GM19455 (cell line): ENCODE measurements around the gene VKORC1.
A peak's percentile ranks its signal among the peaks of the same experiment; 100 is the strongest.

Source experiments
- ATAC-seq: cut with Tn5 transposase; IDR thresholded peaks from one replicate; pipeline ENCODE4 v1.9.1; 2021; ENCODE audit not compliant: unreplicated experiment

The VKORC1 gene

GRCh38 chr16:31130336-31130891 lies 35.8 kb upstream of the VKORC1 start:
- no peak for ATAC-seq

GRCh38 chr16:31129568-31130335 lies 35.2 kb upstream of the VKORC1 start:
- ATAC-seq = no peak

- no peak for ATAC-seq
Measured at GRCh38 chr16:31128711-31129567, 34.3 kb upstream of the VKORC1 start.

GRCh38 chr16:31127182-31127581 lies 32.6 kb upstream of the VKORC1 start:
- ATAC-seq = no peak

- ATAC-seq = no peak
Measured at GRCh38 chr16:31125844-31126243, 31.2 kb upstream of the VKORC1 start.

GRCh38 chr16:31120129-31120528 lies 25.5 kb upstream of the VKORC1 start:
- no peak for ATAC-seq

GRCh38 chr16:31118223-31119155 lies 23.9 kb upstream of the VKORC1 start:
- no peak for ATAC-seq

GRCh38 chr16:31117384-31118222 lies 23.0 kb upstream of the VKORC1 start, which contains the start of gene KAT8:
KAT8 (plus strand) TSS chr16:31117664; CDS start chr16:31117682, 18 bp downstream.
- peak; percentile 89 for ATAC-seq

- ATAC-seq = no peak
Measured at GRCh38 chr16:31114468-31114867, 19.9 kb upstream of the VKORC1 start.

- no peak for ATAC-seq
Measured at GRCh38 chr16:31113121-31114120, 18.8 kb upstream of the VKORC1 start.

GRCh38 chr16:31112711-31113110 lies 18.1 kb upstream of the VKORC1 start:
- no peak for ATAC-seq

GRCh38 chr16:31111881-31112466 lies 17.4 kb upstream of the VKORC1 start:
- ATAC-seq = no peak

GRCh38 chr16:31110106-31111034 lies 15.8 kb upstream of the VKORC1 start:
- no peak for ATAC-seq

- no peak for ATAC-seq
Measured at GRCh38 chr16:31109622-31110021, 15.0 kb upstream of the VKORC1 start.

- no peak for ATAC-seq
Measured at GRCh38 chr16:31108794-31109558, 14.4 kb upstream of the VKORC1 start.

GRCh38 chr16:31108035-31108793 lies 13.6 kb upstream of the VKORC1 start, which contains the start of gene BCKDK:
BCKDK (plus strand) TSS chr16:31108386; CDS start chr16:31109224, 838 bp downstream.
- ATAC-seq = peak; percentile 78
